ENCODE measurements around the gene CGB5.

DNA sequence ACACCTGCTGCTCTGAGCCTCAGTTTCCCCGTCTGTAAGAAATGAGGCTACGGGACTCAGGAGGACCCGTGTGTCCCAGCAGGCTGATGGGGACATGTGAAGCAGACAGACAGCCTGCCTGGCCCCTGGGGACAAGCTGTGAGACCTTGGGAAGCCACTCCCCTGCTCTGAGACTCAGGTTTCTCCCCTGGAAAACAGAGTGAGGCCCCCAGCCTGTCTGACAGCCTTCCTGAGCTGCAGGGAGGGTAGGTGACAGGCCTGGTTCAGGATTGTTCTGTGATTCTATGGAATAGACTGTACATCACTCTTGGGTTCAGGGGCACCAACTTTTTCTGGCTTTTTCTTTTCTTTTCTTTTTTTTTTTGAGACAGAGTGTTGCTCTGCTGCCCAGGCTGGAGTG, 23.9 kb downstream of the CGB5 start:
- TF ChIP-seq, protein P1, sequence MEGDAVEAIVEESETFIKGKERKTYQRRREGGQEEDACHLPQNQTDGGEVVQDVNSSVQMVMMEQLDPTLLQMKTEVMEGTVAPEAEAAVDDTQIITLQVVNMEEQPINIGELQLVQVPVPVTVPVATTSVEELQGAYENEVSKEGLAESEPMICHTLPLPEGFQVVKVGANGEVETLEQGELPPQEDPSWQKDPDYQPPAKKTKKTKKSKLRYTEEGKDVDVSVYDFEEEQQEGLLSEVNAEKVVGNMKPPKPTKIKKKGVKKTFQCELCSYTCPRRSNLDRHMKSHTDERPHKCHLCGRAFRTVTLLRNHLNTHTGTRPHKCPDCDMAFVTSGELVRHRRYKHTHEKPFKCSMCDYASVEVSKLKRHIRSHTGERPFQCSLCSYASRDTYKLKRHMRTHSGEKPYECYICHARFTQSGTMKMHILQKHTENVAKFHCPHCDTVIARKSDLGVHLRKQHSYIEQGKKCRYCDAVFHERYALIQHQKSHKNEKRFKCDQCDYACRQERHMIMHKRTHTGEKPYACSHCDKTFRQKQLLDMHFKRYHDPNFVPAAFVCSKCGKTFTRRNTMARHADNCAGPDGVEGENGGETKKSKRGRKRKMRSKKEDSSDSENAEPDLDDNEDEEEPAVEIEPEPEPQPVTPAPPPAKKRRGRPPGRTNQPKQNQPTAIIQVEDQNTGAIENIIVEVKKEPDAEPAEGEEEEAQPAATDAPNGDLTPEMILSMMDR (IDR thresholded peaks at IDR 0.05) = no peak
- no peak for TF ChIP-seq POLR2A (IDR thresholded peaks at IDR 0.05)
- TF ChIP-seq EP300 (IDR thresholded peaks at IDR 0.05) = no peak

Data from tibial nerve (tissue), 4 donors.